NCI-H1436 treated with DMSO at 0.1 percent for 48 hours (cell line): Measurements from ENCODE around the gene TLE2.
"Not testable (repeated sequence)": the region's sequence is repeated elsewhere in the genome, so short reads cannot be mapped to it uniquely, and the experiment has no call there.

Experiments
- DNase-seq: peaks from one replicate; lab custom pipeline; 2025; lab: John Stamatoyannopoulos, UW

Gene TLE2

DNA sequence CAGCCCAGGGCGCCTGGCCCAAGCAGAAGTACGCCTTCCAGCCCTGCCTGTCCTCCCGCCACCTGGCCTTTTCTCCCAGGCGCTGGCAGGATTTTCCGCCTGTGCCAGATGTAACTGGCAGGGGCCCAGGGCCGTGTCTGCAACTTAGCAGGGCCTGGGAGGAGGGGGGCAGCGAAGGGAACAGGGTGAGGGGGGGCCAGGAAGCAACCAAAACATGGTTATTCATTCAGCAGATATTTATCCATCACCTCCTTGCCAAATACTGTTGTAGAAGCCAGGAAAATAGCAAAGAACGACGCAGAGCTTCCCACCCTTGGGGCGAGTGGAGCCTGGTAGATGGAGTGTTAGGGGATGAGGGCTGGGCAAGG lies 46.1 kb downstream of the TLE2 start:
- DNase-seq, result peak; percentile 25

DNA sequence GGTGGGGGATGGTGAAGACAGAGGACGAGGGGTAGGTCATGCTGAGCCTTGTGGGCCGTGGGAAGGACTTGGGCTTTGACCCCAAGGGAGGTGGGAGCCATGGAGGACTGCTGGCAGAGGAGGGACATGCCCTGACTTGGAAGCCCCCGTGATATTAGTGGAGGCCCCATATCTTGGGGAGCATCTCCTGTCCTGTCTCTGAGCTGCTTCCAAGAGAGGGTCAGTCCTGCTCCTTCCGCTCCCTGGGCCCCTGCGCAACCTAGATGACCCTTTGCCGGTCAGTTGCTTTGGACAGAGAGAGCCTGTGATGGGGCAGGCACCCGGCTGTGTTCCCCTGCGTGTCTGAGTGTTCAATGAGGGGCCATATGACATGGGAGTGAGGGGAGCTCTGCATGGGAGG lies 46.5 kb downstream of the TLE2 start:
- no peak for DNase-seq

DNA sequence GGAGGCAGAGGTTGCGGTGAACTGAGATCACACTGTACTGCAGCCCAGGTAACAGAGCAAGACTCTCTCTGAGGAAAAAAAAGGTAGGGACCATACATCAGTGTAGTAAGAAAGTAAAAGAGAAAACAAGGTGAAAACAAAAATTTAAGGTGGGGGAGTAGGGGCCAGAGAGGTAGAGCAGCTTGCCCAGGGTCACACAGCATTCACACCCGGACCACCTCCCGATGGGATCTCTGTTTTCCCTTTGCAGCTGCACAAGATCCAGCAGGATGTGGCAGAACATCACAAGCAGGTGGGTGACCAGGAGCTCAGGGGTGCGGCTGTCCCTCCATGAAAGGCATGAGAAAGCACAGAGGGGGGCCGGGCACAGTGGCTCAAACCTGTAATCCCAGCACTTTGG lies 47.2 kb downstream of the TLE2 start:
- no peak for DNase-seq

DNA sequence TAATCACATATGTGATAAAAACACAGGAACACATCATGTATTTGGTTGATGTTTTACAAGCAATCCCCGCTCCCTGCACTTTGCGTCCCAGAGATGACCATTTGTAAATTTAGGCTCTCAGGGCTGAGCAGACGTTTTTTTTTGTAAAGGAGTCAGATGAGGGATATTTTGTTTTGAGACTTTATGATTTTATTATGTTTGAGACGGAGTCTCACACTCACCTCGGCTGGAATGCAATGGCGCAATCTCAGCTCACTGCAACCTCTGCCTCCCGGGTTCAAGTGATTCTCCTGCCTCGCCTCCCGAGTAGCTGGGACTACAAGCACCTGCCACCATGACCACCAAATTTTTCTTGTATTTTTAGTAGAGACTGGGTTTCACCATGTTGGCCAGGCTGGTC lies 50.3 kb downstream of the TLE2 start:
- DNase-seq, result no peak

DNA sequence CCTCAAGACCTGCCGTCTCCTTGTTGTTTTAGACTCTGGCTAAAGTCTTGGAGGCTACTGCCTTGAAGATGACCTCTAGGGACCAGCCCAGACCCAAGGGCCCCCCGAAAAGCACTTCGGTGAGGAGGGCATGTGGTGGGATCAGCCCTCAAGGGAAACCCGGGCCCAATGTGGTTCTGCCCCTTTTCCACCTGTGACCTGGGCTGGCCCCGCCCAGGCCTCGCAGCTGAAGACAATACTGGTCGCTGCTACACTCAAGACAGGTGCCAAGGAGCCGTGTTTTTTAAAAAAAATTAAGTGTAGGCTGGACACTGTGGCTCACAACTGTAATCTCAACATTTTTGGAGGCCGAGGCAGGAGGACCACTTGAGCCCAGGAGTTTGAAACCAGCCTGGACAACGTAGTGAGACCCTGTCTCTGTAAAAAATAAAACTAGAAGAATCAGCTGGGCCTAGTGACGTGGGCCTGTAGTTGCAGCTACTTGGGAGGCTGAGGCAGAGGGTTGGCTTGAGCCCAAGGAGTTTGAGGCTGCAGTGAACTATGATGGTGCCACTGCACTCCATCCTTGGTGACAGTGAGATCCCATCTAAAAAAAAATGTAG lies 50.8 kb downstream of the TLE2 start:
- no peak for DNase-seq

DNA sequence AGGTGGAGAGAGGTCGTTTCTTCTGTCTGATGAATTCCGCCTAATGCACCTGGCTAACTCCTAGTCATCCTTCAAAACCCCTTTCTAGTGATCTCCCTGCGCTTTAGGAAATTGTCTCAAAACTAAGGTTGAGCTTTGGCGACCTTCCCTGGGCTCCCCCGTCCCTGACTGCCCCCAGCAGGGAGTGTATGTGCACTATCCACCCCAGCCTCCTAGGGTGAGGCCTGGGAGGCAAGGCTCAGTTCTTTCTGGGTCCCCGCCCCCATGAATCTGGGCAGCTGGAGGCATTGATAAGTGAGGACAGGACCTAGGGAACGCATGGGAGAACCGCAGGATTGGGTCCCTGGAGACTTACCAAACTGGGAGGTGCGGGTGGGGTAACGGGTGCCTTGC lies 51.3 kb downstream of the TLE2 start:
- DNase-seq, result no peak

DNA sequence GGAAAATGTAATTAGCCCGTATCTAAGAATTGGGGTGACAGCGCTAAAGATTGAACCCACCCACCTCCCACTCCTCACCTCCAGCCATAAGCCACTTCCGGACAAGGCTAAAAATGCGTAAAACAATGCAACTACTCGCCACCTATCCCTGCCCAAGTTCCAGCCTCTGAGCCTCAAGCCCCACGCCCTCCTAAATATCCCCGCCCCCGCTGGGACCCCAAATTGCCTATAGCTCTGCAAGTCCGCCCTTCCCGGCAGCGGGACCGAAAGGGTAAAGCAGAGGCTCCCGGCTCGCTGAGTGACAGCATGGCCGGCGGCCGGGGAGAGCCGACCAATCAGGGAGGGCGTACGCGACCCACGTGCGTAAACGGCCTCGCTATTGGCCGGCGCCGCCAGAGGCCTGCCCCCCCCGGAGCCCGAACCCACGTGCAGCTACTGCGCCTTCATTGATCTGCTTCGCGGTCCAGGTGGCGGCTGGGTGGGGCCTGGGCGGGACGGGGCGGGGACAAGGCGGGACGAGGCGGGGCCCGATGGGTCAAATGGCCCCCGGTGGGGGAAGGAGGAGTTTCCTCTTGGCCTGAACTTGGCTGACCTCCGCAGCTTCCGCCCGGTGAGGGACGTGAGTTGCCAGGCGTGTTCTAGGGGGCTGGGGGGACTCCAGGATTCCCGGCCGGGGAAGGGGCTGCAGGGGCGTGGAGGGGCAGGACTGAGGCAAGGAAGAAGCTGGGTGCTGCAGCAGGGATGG lies 51.9 kb downstream of the TLE2 start, which contains the start of gene TLE6:
TLE6 (plus strand) TSS at position 564 of the 745 bp plus-strand sequence. CDS start 670 bp downstream, outside the sequence.
- peak; percentile 80 for DNase-seq

DNA sequence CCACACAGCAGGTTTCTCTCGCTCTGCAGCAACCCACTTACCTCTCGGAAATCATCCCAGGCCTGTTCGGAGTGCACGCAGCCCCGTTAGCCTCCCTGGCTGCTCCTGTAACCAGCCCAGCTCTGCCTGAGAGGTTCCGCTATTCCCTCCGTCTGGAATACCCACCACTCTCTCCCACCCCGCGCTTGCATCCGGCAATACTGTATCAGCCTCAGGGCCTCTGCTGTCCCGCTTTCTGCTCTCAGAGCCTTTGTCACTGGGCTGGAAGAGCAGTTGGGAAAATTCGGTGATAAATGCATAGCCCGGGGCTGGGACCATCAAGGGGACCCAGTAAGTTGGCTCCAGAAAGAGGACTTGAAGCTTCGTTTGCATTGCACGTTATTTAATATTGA lies 52.5 kb downstream of the TLE2 start:
- DNase-seq, result no peak

DNA sequence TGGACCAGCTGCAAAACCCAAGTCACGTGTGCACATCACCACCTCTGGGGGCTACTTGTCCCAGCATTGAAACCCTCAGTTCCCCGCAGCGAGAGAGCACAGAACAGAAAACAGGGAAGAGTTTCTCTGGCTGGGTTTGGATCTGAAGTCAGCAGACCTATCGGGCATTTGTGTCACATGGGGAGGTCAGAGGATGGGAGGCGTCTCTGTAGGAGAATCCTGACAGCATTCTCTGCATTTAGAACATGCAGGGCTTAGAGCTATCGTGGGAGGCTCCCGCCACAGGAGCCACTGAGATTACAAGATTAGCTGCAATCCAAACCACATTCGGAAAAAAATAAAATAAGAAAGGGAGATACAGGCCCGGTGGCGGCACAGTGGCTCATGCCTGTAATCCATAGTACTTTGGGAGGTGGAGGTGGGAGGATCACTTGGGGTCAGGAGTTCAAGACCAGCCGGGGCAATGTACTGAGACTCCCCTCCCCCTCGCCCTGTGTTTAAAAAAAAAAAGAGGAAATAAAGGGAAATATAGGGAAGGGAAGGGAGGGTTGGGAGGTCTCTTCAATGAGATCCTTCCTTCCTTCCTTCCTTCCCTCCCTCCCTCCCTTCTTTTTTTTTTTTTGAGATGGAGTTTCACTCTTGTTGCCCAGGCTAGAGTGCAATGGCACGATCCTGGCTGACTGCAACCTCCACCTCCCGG lies 54.6 kb downstream of the TLE2 start:
- DNase-seq, result no peak

DNA sequence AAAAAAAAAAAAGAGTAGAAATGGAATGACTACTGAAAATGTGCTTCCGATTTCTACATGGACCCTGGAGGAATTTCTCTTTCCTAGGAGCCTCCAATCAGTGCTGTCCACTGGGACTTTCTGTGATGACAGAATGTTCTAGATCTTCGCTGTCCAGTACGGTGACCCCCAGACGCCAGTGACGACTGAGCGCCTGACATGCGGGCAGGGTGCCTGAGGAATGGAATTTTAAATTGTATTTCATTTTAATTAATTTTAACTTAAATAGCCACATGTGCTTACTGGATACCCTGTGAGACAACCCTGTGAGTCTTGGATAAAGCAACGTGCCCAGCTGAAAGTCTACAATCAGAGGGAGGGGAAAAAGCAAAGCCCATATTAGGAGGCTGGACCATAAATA lies 55.9 kb downstream of the TLE2 start:
- no peak for DNase-seq

DNA sequence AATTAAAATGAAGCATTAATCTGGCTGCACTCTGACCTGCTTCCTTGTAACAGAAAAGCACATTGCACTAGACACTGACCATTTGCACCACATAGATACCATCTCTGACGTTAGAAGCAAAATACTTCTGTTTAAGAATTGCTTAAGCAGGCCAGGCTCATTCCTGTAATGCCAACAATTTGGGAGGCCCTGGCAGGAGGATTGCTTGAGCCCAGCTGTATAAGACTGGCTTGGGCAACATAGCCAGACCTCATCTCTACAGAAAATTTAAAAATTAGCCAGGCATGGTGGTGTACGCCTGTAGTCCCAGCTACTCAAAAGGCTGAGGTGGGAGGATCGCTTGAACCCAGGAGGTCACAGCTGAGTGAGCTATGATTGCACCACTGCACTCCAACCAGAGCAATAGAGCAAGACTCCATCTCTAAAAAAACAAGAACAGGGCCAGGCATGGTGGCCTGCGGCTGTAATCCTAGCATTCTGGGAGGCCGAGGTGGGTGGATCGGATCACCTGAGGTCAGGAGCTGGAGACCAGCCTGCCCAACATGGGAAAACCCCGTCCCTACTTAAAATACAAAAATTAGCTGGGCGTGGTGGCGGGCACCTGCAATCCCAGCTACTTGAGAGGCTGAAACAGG lies 58.8 kb downstream of the TLE2 start:
- DNase-seq, result no peak

DNA sequence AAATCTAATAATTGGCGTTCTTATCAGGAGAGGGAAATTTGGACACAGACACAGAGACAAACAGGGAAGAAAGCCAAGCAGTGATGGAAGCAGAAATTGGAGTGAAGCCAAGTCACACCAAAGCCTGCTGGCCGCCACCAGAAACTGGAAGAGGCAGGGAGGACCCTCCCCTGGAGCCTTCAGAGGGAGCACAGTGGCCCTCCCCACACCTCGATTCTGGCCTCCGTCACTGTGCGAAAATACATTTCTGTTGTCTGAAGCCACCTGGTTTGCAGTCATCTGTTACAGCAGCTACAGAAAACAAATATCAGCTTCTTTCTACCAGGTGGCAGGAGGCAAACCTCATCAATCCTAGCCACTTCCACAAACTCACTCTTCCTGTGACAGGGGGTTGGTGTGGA lies 60.0 kb downstream of the TLE2 start:
- peak; percentile 69 for DNase-seq

DNA sequence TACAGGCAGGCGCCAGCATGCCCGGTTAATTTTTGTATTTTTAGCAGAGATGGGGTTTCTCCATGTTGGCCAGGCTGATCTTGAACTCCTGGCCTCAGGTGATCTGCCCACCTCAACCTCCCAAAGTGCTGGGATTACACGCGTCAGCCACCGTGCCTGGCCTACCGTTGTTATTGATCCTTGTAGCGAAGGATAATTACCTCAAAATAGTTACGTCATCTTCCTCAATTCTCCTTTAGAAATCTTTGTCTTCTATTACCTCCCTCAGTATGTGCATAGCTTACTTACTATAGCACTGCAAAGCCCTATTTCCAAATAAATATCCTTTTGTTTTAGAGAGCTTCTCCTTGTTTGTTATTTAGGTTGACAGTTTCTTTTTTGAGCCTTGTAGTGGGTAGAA lies 61.1 kb downstream of the TLE2 start:
- no peak for DNase-seq

DNA sequence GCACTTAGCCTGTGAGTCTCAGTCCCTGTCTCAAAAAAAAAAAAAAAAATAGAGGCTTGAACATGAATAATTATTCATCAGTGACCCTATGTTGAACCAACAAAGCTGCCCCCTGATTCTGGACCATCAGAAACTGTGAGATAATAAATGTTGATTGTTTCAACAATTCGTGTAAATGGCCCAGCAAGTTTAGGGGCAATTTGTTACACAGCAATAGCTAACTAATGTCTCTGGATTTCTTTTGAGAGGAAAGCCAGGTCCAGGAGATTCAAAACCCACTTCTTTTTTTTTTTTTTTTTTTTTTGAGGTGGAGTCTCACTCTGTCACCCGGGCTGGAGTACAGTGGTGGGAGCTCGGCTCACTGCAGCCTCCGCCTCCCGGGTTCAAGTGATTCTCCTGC lies 64.2 kb downstream of the TLE2 start:
- no peak for DNase-seq

DNA sequence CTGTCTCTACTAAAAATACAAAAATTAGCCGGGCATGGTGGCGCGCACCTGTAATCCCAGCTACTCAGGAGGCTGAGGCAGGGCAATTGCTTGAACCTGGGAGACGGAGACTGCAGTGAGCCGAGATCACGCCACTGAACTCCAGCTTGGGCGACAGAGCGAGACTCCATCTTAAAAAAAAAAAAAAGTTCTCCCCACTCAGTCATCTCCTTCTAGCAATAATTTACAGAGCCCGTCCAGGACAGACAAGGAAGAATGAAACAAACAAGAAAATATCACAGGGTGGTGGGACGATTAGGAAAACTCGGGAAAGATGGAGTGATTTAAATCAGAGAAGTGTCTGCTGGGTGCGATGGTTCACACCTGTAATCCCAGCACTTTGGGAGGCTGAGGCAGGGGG lies 65.4 kb downstream of the TLE2 start:
- DNase-seq, result not testable (repeated sequence)

DNA sequence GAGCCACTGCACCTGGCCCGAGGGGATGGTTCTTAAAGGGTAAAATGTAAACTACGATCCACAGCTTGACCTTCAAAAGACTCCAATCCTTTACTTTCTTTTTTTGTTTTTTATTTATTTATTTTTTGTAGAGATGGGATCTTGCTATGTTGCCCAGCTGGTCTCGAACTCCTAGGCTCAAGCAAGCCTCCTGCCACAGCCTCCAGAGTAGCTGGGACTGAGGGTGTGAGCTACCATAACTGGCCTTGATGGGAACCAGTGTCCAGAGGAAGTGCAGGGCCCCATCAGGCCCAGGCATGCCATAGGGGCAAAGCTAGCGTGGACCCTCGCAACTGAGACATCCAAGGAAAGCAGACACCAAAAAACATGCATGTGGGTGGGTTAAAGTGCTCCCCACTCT lies 66.0 kb downstream of the TLE2 start:
- DNase-seq, result no peak

DNA sequence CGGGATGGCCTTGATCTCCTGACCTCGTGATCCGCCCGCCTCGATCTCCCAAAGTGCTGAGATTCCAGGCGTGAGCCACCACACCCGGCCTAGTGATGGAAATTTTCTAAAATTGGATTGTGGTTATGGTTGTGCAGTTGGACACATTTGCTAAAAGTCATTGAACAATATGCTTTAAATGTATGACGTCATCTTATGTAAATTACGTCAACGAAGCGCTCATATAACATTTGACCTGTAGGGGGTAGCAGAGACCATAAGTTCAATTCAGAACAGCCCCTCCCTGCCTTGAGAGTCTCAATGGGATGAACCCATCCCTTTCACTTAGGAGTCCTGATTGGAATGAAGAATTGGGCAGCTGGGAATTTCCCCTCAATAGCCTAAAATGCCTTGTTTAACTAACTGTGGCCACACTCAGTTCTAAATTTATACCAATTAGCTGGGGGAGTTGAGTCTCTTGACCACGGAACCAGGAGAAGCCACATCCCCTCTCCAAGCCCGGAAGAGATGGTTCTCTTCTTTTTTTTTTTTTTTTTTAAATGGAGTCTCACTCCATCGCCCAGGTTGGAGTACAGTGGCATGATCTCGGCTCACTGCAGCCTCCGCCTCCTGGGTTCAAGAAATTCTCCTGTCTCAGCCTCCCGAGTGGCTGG lies 66.9 kb downstream of the TLE2 start:
- no peak for DNase-seq

DNA sequence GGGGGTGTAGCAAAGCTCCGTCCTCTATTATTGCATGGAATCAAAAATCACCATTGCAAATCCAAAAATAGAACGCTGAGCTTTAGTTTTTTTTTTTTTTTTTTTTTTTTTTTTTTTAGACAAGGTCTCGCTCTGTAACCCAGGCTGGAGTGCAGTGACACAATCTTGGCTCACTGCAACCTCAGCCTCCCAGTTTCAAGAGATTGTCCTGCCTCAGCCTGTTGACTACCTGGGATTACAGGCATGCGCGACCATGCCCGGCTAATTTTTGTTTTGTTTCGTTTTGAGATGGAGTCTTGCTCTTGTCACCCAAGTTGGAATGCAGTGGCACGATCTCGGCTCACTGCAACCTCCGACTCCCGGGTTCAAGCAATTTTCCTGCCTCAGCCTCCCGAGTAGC lies 69.0 kb downstream of the TLE2 start:
- no peak for DNase-seq

DNA sequence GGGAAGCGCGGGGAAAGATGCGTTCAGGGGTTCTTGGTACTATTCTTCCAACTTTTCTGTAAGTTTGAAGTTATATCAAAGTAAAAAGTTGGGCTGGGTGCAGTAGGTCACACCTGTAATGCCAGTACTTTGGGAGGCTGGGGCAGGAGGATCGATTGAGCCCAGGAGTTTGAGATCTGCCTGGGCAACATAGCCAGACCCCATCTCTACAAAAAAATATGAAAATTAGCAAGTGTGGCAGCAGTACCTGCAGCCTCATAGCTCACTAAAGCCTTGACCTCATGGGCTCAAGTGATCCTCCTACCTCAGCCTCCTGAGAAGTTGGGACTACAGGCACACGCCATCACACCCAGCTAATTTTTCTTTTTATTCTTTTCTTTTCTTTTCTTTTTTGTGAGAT lies 71.9 kb downstream of the TLE2 start:
- DNase-seq, result no peak

DNA sequence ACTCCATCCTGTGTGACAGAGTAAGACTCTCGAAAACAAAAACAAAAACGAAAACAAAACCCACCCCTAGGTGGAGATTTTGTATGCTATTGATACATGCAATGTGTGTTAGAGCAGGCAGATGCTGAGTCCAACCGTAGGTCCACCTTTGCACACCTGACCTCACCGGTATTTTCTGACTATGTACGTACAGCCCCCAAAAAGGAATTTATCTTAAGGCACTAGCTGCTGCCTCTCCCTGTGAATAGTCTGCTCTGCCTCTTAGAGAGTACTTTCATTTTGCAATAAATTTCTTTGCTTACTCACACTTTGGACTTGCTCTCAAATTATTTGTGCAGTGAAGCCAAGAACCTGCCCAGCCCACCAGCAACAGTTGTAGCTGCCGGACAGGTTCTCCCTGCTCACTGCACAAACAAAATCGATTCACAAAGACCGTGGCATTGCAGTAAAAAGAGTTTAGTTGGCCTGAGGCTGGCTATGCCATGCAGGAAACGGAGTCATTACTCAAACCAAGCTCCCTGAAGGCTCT lies 76.1 kb downstream of the TLE2 start:
- DNase-seq, result no peak

DNA sequence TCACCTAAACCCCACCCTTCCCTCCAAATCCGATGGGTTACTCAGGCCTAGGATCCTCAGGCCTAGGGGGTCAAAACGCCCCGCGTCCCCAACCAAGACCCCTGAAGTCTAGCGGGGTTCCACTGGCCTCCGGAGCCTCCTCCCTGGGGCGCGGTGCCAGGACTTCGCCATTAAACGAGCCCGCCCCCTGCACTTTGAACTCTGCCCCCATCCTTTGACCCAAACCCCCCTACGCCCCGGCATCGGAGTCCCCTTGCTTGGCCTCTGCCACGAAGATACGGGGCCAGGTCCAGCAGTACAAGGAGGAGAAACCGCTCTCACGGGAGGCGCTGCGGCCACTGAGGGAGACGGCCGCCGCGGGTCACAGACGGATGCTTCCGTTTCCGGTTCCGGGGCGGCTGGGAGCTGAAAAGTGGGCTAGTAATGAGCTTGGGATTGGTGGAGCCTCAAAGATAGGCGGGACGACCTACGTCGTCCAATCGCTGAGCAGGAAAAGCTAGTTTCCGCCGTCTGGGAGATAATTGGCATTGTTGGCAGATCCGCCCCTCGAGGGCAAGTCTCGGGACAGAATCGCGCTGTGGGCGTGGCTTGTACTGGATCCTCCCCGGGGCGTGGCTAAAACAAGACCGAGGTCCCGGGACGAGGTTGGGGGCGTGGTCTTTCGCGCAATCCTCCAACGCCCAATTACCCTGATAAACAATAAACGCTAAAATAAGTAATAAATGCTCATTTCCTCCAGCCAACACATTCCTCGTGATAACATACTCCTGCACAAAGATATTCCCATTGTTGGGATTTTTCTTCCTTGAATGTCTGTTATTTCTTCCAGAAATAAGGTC lies 78.6 kb downstream of the TLE2 start:
- peak; percentile 97 for DNase-seq
